Upper lobe of left lung (tissue), 4 donors: Measurements from ENCODE around the gene UBE2Q2.

Experiments
- CTCF ChIP-seq, 6 experiments: fragments of 450-650 bp in 4 of 6; fragments of 200-600 bp in 2 of 6; sonication (generic) in 2 of 6; IDR thresholded peaks; one replicate each; pipeline ENCODE4 v1.5.1; 2016 to 2019; ENCODE audit warnings: antibody characterized with exemption in 6 of 6
- EP300 ChIP-seq, 4 donors: sonication (generic); formaldehyde crosslinking; IDR thresholded peaks; one replicate each; pipeline ENCODE4 v1.5.1; 2017; ENCODE audit warnings: antibody characterized with exemption in 4 of 4, control low read depth in 2 of 4

GRCh38 chr15:75948761-75949296, 105.6 kb downstream of the UBE2Q2 start:
- TF ChIP-seq CTCF (IDR thresholded peaks at IDR 0.05) (no peak), EP300 (IDR thresholded peaks at IDR 0.05) (no peak)
